HG03064 (cell line): Measurements from ENCODE around the gene ZNF132.
"Not testable (repeated sequence)": the region's sequence is repeated elsewhere in the genome, so short reads cannot be mapped to it uniquely, and the experiment has no call there.

Source experiments
- ATAC-seq: cut with Tn5 transposase; IDR thresholded peaks from one replicate; pipeline ENCODE4 v1.9.1; 2021; ENCODE audit warnings: low read depth; ENCODE audit not compliant: unreplicated experiment

The ZNF132 gene

DNA sequence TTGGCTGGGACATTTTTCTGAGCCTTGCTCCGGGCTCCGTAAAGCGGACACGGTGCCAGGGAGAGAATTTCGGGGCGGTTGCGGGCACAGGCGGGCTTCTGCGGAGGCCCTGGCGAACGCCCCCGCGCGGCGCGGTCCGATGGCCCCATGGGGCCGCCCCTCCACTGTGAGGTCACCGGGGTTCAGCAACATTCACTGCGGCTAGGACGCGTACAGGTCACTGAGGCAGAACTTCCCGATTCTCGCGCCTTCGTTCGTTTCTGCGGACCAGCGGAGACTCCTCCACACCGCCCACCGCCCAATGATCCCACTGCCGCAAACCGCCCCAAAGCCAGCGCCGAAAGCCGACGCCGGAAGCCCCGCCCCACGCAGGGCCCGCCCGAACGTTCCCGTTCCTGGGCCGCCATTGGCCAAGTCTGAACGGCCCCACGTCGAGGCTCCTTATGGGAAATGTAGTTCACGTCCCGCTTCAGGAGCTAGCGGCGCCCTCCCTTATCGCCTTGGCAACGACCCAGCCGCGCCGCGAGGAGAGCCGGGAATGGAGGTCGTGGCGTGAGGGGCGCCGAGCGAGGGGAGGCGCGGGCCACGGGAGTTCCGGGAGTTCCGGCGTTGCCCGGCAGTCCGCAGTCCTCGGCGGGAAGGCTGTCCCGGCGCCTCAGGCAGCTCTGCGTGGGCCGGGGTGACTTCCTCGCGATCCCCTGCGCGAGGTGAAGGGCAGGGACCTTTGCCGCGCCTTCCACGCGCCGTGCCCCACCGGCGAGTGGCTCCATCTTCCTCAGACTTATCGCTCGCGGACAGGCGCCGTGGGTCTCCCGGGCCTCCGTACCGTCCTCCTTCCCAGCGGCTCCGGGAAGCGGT, 31.6 kb downstream of the ZNF132 start, which contains the start of gene ZNF584:
ZNF584 (plus strand) TSS at position 498 of the 858 bp plus-strand sequence. CDS start 499 bp downstream, outside the sequence.
- peak; percentile 88 for ATAC-seq

DNA sequence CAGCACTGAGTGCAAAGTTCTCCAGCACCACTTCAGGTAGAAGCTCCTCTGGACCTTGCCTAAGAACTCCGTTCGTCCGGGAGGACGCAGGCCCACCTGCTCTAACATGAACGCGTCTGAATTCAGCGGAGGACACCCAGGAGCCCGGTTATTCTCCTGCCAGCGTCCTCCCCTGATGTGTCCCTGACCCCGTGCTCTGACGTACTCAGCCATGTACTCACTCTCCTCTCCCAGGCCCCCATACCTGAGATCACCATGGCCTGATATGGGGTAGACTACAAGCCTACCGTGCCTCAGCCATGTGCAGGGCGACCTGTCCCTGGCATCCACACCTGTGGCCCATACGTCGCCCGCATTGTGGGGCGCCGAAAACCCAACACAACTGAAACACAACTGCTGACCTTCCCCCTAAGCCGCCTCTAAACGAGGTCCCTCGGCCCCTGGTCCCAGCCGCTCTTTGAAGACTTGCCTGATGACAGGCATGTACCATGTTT, 32.2 kb downstream of the ZNF132 start:
- ATAC-seq: peak; percentile 4

- ATAC-seq: no peak
These were observed 32.9 kb downstream of the ZNF132 start for GRCh38 chr19:58406818-58407657.

- ATAC-seq: not testable (repeated sequence)
These were observed 36.0 kb downstream of the ZNF132 start for GRCh38 chr19:58403920-58404478.

GRCh38 chr19:58401840-58402421, 38.0 kb downstream of the ZNF132 start:
- no peak for ATAC-seq

GRCh38 chr19:58400916-58401839, 38.8 kb downstream of the ZNF132 start:
- peak; percentile 98 for ATAC-seq

DNA sequence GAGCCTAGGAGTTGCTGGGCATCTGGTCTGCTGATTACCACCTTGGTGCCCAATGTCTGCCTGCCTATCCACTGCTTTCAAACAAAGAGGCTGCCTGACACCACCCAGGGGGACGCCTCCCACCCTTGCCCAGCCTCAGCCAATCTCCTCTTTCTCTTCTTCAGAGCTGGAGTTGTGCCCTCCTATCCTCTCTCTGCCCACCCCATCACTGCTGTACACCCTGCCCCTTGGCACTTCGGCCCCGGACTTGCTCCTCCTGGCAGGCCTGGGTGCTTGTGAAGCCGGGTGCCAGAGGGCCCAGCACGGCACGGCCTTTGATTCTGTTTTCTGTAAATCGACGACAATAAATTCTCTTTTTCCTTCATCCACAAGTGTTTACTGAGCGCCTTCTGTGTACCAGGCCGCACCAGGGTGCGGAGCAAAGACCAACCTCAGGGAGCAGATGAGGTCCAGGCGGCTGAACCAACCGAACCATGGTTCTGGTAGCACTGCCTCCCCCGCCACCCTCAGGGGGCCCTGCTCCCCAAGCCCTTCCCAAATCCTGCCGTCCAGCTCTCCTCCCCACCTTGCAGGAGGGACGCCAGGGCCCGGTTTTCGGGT, 39.5 kb downstream of the ZNF132 start:
- no peak for ATAC-seq

DNA sequence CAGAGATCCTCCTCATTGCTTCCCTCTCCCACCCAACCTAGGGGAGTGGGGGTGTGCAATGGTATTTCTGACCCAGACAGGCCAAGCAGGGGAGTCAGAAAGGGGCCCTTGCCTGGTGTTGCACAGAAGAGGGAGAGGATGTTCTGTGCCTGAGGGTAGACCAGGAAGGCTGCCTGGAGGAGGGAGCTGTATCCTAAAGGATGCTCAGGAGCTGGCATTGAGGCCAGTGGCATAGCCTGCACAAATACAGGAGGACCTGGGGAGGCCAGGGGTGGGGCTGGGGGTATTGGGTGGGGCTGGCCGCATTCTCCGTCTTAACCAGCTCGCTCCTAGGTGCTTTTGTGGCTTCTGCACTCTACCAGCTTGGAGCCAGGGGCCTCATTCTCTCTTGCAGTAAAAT, 40.0 kb downstream of the ZNF132 start:
- ATAC-seq: no peak

GRCh38 chr19:58398545-58398944, 41.4 kb downstream of the ZNF132 start:
- ATAC-seq: no peak

- ATAC-seq: no peak
These were observed 41.9 kb downstream of the ZNF132 start for GRCh38 chr19:58398087-58398486.

- ATAC-seq: no peak
These were observed 42.4 kb downstream of the ZNF132 start for GRCh38 chr19:58397533-58398037.

GRCh38 chr19:58396691-58397532, 43.0 kb downstream of the ZNF132 start:
- no peak for ATAC-seq

DNA sequence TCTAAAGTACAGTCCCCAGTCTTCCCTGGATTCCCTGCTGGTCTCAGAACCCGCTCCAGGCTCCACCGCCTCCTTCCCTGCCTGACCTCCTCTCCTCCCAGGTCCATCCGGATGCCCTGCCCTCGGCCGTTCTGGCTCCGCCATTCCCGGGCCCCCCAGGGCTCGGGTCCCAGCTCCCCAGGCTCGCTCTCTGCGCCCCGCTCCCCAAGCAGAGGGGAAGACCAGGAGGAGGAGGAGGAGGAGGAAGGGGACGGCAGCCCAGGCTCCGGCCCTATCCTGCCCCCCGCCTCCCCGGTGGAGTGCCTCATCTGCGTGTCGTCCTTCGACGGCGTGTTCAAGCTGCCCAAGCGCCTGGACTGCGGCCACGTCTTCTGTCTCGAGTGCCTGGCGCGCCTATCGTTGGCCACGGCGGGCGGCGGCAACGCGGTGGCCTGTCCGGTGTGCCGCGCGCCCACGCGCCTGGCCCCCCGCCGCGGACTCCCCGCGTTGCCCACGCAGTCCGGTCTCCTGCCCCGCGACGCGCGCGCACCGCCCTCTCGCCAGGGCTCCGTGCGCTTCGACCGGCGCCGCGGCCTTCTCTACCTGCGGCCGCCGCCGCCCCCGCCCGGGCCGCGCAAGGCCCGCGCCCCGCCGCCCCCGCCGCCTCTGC, 43.9 kb downstream of the ZNF132 start:
- ATAC-seq: no peak

- ATAC-seq: no peak
These were observed 44.6 kb downstream of the ZNF132 start, which contains the start of gene RNF225 for GRCh38 chr19:58395220-58395978. RNF225 (plus strand) TSS chr19:58395656; CDS start chr19:58396090, 434 bp downstream.

DNA sequence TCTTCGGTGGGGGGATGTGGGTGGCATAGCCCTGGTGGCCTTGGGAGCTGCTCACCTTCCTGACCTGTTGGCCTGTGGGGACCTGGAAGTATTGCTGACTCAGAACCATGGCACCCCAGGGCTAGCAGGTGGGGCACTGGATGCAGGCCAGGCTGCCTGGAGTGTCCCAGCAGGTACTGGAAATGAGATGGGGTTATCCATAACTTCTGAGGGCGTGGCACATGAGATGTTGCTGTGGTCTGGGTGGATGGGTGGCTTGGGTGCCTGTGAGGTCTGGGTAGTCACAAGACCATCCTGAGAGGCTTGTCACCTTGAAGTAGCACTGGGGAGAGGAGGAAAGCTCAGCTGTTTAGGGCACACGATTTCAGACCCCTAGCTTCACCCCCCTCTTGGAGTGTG, 45.1 kb downstream of the ZNF132 start:
- no peak for ATAC-seq

DNA sequence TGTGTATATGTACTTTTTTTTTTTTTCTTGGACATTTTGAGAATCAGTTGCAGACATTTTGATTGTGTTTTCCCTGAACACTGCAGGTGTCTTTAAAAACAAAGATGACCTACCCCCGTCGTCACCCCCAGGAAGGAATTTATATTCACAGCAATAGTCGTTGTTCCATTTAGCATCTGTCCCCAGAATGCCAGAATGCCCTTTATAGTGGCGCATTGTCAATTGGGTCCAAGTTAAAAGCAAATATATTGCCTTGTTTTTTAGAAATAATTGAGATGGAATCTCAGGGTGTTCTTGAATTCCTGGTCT, 46.3 kb downstream of the ZNF132 start:
- no peak for ATAC-seq
